ENCODE data around the gene CFAP69. TPM values are rescaled to one million over a fixed set of nuclear protein-coding genes. Genes with fewer than 3 reads are reported as not detected.

Gene CFAP69
- total RNA-seq: 10 to 100 TPM; 13.0 to 45.2 (median 21.8) TPM

- Histone ChIP-seq H3K9me3 (no peaks in the 10 kb centered on the region), H3K27me3 (no peaks in the 10 kb centered on the region), H3K27ac (peak within 1 kb of the TSS; percentile 87 to 90), H3K4me1 (peaks cover 0 to 7% of the 10 kb centered on the region in 2 donors), H3K36me3 (no peaks in the 10 kb centered on the region), H3K4me3 (peak within 1 kb of the TSS; percentile 87 to 97 (median 89))
- TF ChIP-seq CTCF (IDR thresholded peaks at IDR 0.05) (peak; percentile 19 to 64 (median 51)), POLR2AphosphoS5 (IDR thresholded peaks at IDR 0.05) (peak; percentile 51 to 84 (median 79)), POLR2A (IDR thresholded peaks at IDR 0.05) (no peak)
- intact Hi-C loops (cut with DNase I; ENCODE audit: low total_unique reads): no loop called here
- peak; percentile 84 to 92 for DNase-seq (ENCODE audit: low spot score in 2 of 2)
Observed at GRCh38 chr7:90244909-90245851, at the start of gene CFAP69. Gene CFAP69 (plus strand): TSS chr7:90245174. CDS start chr7:90245425, 251 bp downstream.

GRCh38 chr7:90201500-90202195 is 43.3 kb upstream of the CFAP69 start:
- Histone ChIP-seq H3K9me3 (no peaks in the 10 kb centered on the region), H3K4me3 (no peak overlapping the region), H3K4me1 (no peaks in the 10 kb centered on the region), H3K27ac (no peak overlapping the region), H3K27me3 (no peaks in the 10 kb centered on the region), H3K36me3 (no peaks in the 10 kb centered on the region)
- intact Hi-C loops (cut with DNase I; ENCODE audit: low total_unique reads): no loop called here
- TF ChIP-seq CTCF (IDR thresholded peaks at IDR 0.05) (no peak), POLR2AphosphoS5 (IDR thresholded peaks at IDR 0.05) (no peak), POLR2A (IDR thresholded peaks at IDR 0.05) (no peak)
- no peak for DNase-seq (ENCODE audit: low spot score in 2 of 2)

GRCh38 chr7:90207956-90208355 is 37.0 kb upstream of the CFAP69 start:
- intact Hi-C loops (cut with DNase I; ENCODE audit: low total_unique reads): no loop called here
- Histone ChIP-seq H3K4me3 (no peak overlapping the region), H3K27me3 (no peaks in the 10 kb centered on the region), H3K27ac (no peak overlapping the region), H3K36me3 (no peaks in the 10 kb centered on the region), H3K9me3 (no peaks in the 10 kb centered on the region), H3K4me1 (no peaks in the 10 kb centered on the region)
- no peak for DNase-seq (ENCODE audit: low spot score in 2 of 2)
- TF ChIP-seq POLR2AphosphoS5 (IDR thresholded peaks at IDR 0.05) (no peak), CTCF (IDR thresholded peaks at IDR 0.05) (no peak), POLR2A (IDR thresholded peaks at IDR 0.05) (no peak)

GRCh38 chr7:90209776-90210175 is 35.2 kb upstream of the CFAP69 start:
- H3K4me3 ChIP-seq: no peak overlapping the region
- intact Hi-C loops (cut with DNase I; ENCODE audit: low total_unique reads): no loop called here
- H3K4me1 ChIP-seq: no peaks in the 10 kb centered on the region
- DNase-seq (ENCODE audit: low spot score in 2 of 2): no peak
- TF ChIP-seq CTCF (IDR thresholded peaks at IDR 0.05) (no peak), POLR2AphosphoS5 (IDR thresholded peaks at IDR 0.05) (no peak), POLR2A (IDR thresholded peaks at IDR 0.05) (no peak)
- H3K9me3 ChIP-seq: no peaks in the 10 kb centered on the region
- H3K36me3 ChIP-seq: no peaks in the 10 kb centered on the region
- H3K27ac ChIP-seq: peak overlapping the region in 1 of 2 donors; percentile 46
- no peaks in the 10 kb centered on the region for H3K27me3 ChIP-seq

- Histone ChIP-seq H3K4me3 (peak overlapping the region in 1 of 3 donors; percentile 94), H3K27ac (peak overlapping the region; percentile 88 to 95), H3K27me3 (no peaks in the 10 kb centered on the region), H3K9me3 (no peaks in the 10 kb centered on the region), H3K4me1 (no peaks in the 10 kb centered on the region), H3K36me3 (no peaks in the 10 kb centered on the region)
- TF ChIP-seq POLR2A (IDR thresholded peaks at IDR 0.05) (no peak), CTCF (IDR thresholded peaks at IDR 0.05) (no peak), POLR2AphosphoS5 (IDR thresholded peaks at IDR 0.05) (no peak)
- DNase-seq (ENCODE audit: low spot score in 2 of 2): no peak
- intact Hi-C loops (cut with DNase I; ENCODE audit: low total_unique reads): no loop called here
Observed at GRCh38 chr7:90210475-90210874, 34.5 kb upstream of the CFAP69 start.
